ENCODE data around the gene E2F2.

DNA sequence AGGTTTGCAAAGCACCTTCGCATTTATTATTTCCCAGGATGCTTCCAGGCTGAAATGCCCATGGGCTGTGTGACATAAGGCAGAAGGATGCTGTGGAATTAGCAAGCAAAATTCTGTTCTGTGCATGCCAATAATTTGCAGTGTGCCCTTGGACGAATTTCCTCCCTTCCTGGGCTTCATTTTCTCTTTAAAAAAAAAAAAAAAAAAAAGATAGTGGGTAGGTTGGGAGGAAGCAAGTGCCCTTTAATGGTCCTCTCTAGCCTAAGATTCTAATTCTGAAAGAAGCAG is 30.7 kb upstream of the E2F2 start:
- TF ChIP-seq POLR2A (IDR thresholded peaks at IDR 0.05; ENCODE audit: low read depth, low read length): no peak
- no peak for TF ChIP-seq TAF1 (IDR thresholded peaks at IDR 0.05; ENCODE audit: borderline replicate concordance, low read depth, low read length)
